Spleen (tissue), 7 donors: Measurements from ENCODE around the gene CCHCR1.
"Not testable (repeated sequence)": the region's sequence is repeated elsewhere in the genome, so short reads cannot be mapped to it uniquely, and the experiment has no call there.

ENCODE experiments used
- CTCF ChIP-seq, 11 experiments: fragments of 200-600 bp in 7 of 11; fragments of 450-650 bp in 4 of 11; sonication (generic) in 4 of 11; IDR thresholded peaks in 8 of 11; conservative IDR thresholded peaks in 3 of 11; 1 replicate in 7 of 11; 2 replicates in 4 of 11; pipeline versions ENCODE4 v1.4.0 to v1.8.0; 2016 to 2021; ENCODE audit warnings: antibody characterized with exemption in 11 of 11, inconsistent platforms in 4 of 11, mild to moderate bottlenecking in 1 of 11
- POLR2A ChIP-seq, 3 donors: fragments of 450-650 bp; IDR thresholded peaks; one replicate each; pipeline ENCODE4 v1.5.1; 2017; ENCODE audit warnings: antibody characterized with exemption in 3 of 3, mild to moderate bottlenecking in 1 of 3
- donor health status: DM: no; HTN: no; CAD: no; lungs with moderate emphysema.
- donor health status: DM: no; HTN: no; CAD: no.
- donor health status: DM: no; HTN: no; CAD: no.

- not testable (repeated sequence) for TF ChIP-seq CTCF (IDR thresholded peaks at IDR 0.05 in 8 of 11, conservative IDR thresholded peaks at IDR 0.05 in 3 of 11); POLR2A (IDR thresholded peaks at IDR 0.05)
These were observed 37.8 kb upstream of the CCHCR1 start for GRCh38 chr6:31195308-31195979.
